Testis (tissue), 3 donors: Measurements from ENCODE around the gene CDH23. TPM values are rescaled to one million over a fixed set of nuclear protein-coding genes. Genes with fewer than 3 reads are reported as not detected.

Source experiments
- DNase-seq: peaks from one replicate; pipeline ENCODE4 v3.0.0-alpha.2; 2019
- H3K27ac ChIP-seq, 2 donors: fragments of 200-600 bp; sonication (generic); one replicate each; pipeline ENCODE4 v1.5.1; 2019
- H3K27me3 ChIP-seq: fragments of 200-600 bp; sonication (generic); one replicate; pipeline ENCODE4 v1.5.1; 2019
- H3K36me3 ChIP-seq: fragments of 200-600 bp; sonication (generic); one replicate; pipeline ENCODE4 v1.5.1; 2017; ENCODE audit warnings: low read depth; ENCODE audit errors: missing control alignments
- H3K4me1 ChIP-seq: fragments of 200-600 bp; sonication (generic); one replicate; pipeline ENCODE4 v1.5.1; 2019
- H3K4me3 ChIP-seq, 2 donors: fragments of 200-600 bp; sonication (generic); one replicate each; pipeline ENCODE4 v1.5.1; 2017 to 2019
- H3K9me3 ChIP-seq: fragments of 200-600 bp; sonication (generic); one replicate; pipeline ENCODE4 v1.5.1; 2017
- POLR2A ChIP-seq: fragments of 450-650 bp; IDR thresholded peaks from one replicate; pipeline ENCODE4 v1.6.1; 2017; ENCODE audit warnings: antibody characterized with exemption, mild to moderate bottlenecking, moderate library complexity
- WGBS, 2 donors: methylation state at CpG; one replicate each; pipeline ENCODE4 v1.1.5; 2018; 5-methylcytosine and 5-hydroxymethylcytosine counted together
- intact Hi-C: fragments of 100-400 bp; cut with DNase I; formaldehyde crosslinking; loops from one replicate; pipeline ENCODE4 v1.15.1; 2023; ENCODE audit warnings: low total_unique reads
- polyA plus RNA-seq: library from polyadenylated mRNA; stranded (reverse); fragments of 350-450 nt; fragmentation: Illumina TruSeq; extraction: RNeasy Lipid Tissue Mini Kit (QIAGEN cat#74804); gene quantifications from one replicate; pipeline ENCODE4 v1.2.3, GENCODE V29; 2014; ENCODE audit warnings: low read depth, low replicate concordance; ENCODE audit not compliant: insufficient read depth
- total RNA-seq, 2 donors: library from RNA; depleted of rRNA; stranded (reverse); fragments of >200 nt; gene quantifications; one replicate each; pipeline ENCODE4 v1.2.3, GENCODE V29; 2016
- TF ChIP-seq, protein P1 (sequence below), 3 experiments: fragments of 450-650 bp in 2 of 3; fragments of 200-600 bp in 1 of 3; sonication (generic) in 1 of 3; IDR thresholded peaks; one replicate each; pipeline ENCODE4 v1.5.1; 2016 to 2019; ENCODE audit warnings: antibody characterized with exemption in 3 of 3, mild to moderate bottlenecking in 2 of 3, moderate library complexity in 1 of 3

CDH23 gene
- total and polyA plus RNA-seq, 3 donors from 2014 or later = 29.8 to 125 (median 81.7) TPM

DNA sequence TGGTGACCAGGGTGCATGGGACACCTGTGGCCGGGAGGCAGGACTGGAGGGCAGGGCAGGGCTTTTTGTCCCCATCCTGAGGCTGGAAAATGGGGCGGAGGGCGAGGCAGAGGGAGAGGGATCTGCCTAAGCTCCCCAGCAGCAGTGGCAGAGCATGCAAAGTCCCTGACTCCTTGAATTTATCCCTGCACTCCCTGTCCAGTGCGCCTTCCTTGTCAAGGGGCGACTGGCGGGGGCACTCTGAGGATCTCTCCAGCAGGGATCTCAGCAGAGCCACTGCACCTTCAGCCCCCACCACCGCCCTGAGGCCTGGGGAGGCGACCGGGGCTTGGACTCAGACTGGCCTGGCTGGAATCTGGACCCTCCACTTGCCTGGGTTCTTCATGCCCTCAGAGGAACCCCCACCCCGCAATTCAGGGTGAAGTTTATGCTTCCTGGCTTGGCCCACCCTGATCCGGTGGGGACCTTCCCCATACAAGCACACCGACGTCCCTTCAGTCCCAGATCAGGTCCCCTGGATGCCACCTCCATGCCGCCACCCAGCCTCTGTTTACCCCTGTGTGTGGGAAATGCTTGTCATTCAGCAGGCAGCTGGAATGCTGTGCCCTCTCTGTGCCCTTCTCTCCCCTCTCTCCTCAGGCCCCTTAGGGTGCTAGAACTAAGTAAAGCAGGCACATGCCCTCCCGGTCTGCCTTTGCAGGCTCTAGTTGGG, 46.3 kb downstream of the CDH23 start:
- intact Hi-C loops = no loop called here
- no peak overlapping the region for H3K4me3 ChIP-seq
- no peaks in the 10 kb centered on the region for H3K36me3 ChIP-seq
- H3K4me1 ChIP-seq = no peaks in the 10 kb centered on the region
- no peak overlapping the region for H3K27ac ChIP-seq
- 91 to 94% methylated on average over 6 to 15 of the region's 15 CpGs for WGBS, 2 donors
- no peaks in the 10 kb centered on the region for H3K9me3 ChIP-seq
- no peaks in the 10 kb centered on the region for H3K27me3 ChIP-seq
- no peak for DNase-seq
- TF ChIP-seq, protein P1, sequence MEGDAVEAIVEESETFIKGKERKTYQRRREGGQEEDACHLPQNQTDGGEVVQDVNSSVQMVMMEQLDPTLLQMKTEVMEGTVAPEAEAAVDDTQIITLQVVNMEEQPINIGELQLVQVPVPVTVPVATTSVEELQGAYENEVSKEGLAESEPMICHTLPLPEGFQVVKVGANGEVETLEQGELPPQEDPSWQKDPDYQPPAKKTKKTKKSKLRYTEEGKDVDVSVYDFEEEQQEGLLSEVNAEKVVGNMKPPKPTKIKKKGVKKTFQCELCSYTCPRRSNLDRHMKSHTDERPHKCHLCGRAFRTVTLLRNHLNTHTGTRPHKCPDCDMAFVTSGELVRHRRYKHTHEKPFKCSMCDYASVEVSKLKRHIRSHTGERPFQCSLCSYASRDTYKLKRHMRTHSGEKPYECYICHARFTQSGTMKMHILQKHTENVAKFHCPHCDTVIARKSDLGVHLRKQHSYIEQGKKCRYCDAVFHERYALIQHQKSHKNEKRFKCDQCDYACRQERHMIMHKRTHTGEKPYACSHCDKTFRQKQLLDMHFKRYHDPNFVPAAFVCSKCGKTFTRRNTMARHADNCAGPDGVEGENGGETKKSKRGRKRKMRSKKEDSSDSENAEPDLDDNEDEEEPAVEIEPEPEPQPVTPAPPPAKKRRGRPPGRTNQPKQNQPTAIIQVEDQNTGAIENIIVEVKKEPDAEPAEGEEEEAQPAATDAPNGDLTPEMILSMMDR (IDR thresholded peaks at IDR 0.05) = no peak
- TF ChIP-seq POLR2A = no peak

GRCh38 chr10:71443676-71444075, 47.0 kb downstream of the CDH23 start:
- TF ChIP-seq, protein P1 (IDR thresholded peaks at IDR 0.05) = no peak
- TF ChIP-seq POLR2A = no peak
- 83 to 93% methylated on average over 9 to 10 of the region's 10 CpGs for WGBS, 2 donors
- no peaks in the 10 kb centered on the region for H3K4me1 ChIP-seq
- H3K27me3 ChIP-seq = no peaks in the 10 kb centered on the region
- H3K36me3 ChIP-seq = no peaks in the 10 kb centered on the region
- no peaks in the 10 kb centered on the region for H3K9me3 ChIP-seq
- DNase-seq = no peak
- intact Hi-C loops = no loop called here
- H3K4me3 ChIP-seq = no peak overlapping the region
- no peak overlapping the region for H3K27ac ChIP-seq

- no peak overlapping the region for H3K4me3 ChIP-seq
- H3K36me3 ChIP-seq = no peaks in the 10 kb centered on the region
- WGBS, 2 donors = 87 to 98% methylated on average over 3 to 4 of the region's 4 CpGs
- no peaks in the 10 kb centered on the region for H3K9me3 ChIP-seq
- H3K27ac ChIP-seq = no peak overlapping the region
- H3K27me3 ChIP-seq = no peaks in the 10 kb centered on the region
- intact Hi-C loops = no loop called here
- no peaks in the 10 kb centered on the region for H3K4me1 ChIP-seq
- DNase-seq = no peak
- TF ChIP-seq, protein P1 (IDR thresholded peaks at IDR 0.05) = no peak
- no peak for TF ChIP-seq POLR2A
These were observed 47.7 kb downstream of the CDH23 start for GRCh38 chr10:71444284-71445054.

GRCh38 chr10:71447676-71448075, 51.0 kb downstream of the CDH23 start:
- H3K9me3 ChIP-seq = no peaks in the 10 kb centered on the region
- H3K27ac ChIP-seq = no peak overlapping the region
- TF ChIP-seq, protein P1 (IDR thresholded peaks at IDR 0.05) = no peak
- TF ChIP-seq POLR2A = no peak
- H3K4me3 ChIP-seq = no peak overlapping the region
- H3K36me3 ChIP-seq = no peaks in the 10 kb centered on the region
- H3K27me3 ChIP-seq = no peaks in the 10 kb centered on the region
- DNase-seq = no peak
- intact Hi-C loops = no loop called here
- H3K4me1 ChIP-seq = peaks cover 3% of the 10 kb centered on the region
- WGBS, 2 donors = 83 to 87% methylated on average over 2 of the region's 2 CpGs
